COR-L47 (cell line): ENCODE measurements around the gene DET1.
"Not testable (repeated sequence)": the region's sequence is repeated elsewhere in the genome, so short reads cannot be mapped to it uniquely, and the experiment has no call there.

Source experiments
- DNase-seq: peaks from one replicate; lab custom pipeline; 2025; lab: John Stamatoyannopoulos, UW

The DET1 gene

DNA sequence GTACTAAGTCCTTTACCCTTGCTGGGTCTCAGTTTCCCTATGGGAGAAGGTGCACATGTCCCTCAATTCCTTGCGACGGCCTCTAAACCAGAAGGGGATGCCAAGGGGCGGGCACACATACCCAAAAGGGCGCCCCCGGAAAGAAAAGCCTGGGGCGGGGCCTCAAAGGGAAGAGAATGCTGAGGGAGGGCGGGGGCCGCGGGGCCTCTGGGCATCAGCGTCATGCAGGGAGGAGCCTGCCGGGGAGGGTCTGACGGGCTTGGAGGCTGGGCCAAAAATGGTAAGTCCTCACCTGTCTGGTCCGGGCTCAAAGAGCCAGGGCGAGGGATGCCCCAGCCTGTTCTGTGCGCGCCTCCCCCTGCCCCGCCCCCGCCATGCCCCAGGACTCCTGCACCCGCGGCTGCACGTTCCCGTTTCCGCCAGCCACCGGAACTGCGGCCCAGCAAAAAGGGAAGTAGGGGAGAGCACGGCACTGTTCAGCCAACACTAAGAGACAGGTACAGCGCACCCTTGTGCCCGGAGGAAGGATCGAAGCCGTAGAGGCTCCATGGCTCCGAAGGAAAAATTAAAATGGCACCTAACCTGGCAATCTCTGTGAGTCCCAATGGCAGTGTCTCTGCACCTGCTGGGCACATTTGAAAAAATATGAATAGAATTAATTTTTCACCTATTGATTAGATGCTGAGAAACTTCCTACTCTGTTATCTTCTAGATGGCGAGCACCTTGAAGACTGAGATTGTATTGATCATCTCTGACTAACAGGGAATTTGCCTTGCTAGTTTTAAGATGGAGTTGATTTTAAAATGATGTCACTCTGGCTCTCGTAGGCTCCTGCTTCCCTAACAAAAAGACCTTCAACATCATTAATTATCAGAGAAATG, at the start of gene DET1:
DET1 (minus strand) TSS at position 434 of the 882 bp plus-strand sequence. CDS start 14,976 bp downstream, outside the sequence.
- peak; percentile 97 for DNase-seq

DNA sequence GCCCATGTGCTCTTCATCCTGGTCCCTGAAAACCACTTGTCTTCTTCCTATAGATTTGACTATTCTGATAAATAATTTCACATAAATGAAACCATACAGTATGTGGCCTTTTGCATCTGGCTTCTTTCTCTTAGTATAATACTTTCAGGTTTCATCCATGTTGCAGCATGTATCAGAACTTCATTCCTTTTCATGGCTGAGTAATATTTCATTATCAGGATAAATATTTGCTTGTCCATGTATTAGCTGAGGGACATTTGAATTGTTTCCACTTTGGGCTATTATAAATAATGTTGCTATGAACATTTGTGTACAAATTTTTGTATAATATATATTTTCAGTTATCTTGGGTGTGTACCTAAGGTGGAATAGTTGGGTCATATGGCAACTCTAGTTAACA, 44.9 kb upstream of the DET1 start:
- no peak for DNase-seq

DNA sequence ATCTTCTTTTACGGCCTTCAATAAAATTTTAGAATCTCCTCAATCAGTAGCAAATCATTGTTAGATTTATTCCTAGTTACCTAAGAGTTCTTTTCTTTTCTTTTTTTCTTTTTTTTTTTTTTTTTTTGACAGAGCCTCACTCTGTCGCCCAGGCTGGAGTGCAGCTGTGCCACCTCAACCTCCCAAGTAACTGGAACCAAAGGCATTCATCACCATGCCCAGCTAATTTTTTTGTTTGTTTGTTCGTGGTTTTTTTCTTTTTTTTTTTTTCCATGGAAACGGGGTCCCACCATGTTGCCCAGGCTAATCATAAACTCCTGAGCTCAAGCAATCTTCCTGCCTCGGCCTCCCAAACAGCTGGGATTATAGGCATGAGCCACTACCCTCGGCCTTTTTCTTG, 44.3 kb upstream of the DET1 start:
- DNase-seq = no peak

DNA sequence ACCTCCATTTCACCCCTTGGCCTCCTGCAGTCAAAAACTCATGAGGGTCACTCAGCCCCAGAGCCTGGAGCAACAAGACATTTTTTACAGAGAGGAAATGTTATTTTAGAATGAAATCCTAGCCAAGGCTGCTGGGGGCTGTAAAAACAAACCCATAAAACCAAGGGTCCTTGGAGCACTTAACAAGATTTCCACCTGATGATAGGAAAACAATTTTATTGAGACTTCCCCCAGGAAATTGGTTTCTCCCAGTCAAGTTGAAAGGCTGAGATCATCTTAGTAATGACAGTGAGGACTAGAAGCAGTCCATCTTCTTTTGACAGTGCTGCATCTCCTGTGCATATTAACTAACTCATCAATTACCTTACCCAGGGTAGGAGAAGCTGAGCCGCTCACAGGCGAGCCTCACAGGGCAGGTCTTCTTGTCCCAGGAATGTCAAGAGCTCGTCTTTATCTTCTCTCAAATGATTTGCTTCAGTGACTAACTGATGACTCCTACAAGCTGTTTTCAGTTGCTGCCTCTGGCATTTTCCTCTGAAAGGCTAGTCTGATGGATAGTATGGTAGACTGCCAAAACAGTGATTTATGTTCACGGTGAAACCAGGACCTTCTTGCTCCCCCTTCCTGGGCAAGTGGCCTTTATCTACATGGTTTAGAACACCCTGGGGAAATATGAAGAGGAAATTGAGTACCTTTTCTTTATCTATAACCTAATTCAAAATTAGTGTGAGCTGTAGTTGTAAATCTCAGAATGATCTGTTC, 40.1 kb upstream of the DET1 start:
- DNase-seq = no peak

DNA sequence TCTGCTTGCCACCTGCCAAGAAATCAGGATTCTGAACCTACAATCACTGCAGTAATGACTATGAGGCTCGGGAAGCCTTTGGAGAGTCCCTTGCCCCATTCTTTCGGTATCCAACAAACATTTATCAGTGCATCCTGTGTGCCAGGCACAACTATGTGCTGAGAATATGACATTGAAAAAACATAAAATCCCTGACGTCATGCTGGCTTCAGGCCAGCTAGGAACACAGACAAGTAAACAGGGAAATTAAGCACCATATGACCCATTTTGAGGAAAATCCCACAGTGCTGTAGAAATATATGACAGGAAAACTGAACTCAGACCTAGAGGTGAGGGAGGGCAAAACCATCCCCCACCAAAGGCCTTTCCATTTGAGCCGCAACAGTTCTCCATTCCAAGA, 34.1 kb upstream of the DET1 start:
- no peak for DNase-seq

DNA sequence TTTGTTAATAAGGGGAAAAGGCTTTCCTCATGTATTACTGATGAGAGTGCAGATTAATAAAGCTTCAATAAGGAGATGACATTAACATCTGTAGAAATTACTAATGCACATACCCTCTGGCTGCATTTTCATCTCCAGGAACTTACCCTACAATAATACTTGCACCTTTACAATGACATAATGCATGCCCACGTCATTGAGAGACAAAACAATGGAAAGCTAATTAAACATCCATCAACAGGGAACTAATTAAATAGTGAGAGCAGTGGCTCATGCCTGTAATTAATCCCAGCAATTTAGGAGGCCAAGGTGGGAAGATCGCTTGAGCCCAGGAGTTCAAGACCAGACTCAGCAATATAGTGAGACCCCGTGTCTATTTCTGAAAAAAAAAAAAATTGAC, 32.8 kb upstream of the DET1 start:
- DNase-seq = no peak

DNA sequence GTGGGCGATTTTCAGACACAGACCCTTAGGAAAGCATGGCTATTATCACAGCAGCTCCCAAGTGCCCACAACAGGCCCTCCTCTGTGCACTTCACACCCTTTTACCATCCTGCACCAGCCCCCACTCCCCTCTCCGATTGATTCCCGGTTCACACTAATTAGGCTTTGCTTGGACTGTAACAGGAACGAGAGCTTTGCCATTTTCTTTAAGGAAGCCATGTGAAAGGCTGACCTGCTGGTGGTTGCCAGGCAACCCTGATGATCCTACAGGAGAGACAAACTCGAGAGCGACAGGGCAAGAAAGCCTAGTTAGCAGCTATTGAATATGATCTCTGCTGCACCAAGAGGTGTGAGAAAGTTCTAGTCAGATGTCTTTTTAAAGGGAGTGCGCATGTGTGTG, 28.2 kb upstream of the DET1 start:
- DNase-seq = peak; percentile 11

DNA sequence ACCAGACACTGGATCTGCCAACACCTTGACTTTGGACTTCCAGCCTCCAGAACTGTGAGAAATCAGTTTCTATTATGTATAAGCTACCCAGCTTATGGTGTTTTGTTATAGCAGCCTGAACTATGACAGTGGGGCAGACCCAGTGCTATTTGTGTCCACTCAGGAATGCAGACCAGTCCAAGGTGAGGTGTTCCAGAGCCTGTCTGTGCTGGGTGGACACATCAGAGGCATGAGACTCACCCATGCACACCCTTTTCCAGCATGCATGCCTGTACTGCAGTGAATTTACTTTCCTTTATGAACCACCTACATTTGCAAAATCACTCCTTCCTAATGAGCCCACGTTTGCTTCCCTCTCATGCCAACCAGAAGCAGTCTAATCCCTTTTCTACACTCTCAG, 27.6 kb upstream of the DET1 start:
- DNase-seq = no peak

DNA sequence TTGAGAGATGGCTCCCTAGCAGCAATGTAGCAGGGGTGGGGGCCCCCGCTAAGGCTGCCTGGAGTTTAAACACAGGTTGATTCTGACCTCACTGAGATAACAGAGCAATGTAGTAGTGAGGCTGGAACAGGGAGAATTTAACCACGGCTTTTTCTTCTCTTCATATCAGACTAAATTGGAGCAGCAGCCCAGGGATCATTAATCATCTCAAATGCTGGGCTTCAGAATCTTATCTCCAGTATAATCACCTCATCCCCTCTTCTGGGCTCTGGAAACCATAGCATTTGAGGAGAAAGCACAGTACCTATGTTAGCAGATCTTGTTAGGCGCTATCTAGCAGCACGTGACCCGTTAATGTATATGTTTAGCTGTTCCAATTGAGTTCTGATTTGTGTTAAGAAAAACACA, 25.4 kb upstream of the DET1 start:
- no peak for DNase-seq

DNA sequence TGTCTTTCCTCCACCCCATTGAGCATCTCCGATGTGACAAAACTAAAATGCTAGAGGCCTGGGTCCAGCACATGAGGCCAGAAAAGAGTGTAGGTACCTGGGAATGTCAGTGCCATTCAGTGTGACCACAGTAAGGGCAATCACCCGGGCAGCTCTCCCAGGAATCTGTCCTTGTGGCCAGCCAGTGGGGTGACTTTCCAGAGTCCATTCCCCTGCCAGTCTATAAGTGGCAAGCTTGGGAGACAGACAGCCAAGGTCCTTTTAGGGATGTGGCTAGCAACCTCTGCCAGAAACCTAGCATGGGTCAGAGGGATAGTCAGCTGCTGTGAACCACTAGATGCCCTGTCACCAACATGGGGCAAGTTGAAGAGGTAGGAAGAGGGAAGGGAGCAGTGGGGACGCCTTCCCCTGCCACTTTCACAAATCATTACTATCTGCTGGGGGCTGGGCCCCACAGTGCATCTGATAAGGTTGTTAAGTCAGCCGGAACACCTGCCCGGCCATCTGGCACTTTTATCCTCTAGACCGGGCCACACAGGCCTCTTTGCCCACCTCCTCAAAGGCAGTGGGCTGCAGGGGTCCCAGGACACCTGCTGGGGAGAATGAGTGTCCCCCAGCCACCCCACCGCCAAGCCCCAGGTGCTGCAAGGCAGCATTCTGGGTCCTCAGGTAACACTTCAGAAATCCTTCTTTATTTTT, 24.8 kb upstream of the DET1 start:
- no peak for DNase-seq

DNA sequence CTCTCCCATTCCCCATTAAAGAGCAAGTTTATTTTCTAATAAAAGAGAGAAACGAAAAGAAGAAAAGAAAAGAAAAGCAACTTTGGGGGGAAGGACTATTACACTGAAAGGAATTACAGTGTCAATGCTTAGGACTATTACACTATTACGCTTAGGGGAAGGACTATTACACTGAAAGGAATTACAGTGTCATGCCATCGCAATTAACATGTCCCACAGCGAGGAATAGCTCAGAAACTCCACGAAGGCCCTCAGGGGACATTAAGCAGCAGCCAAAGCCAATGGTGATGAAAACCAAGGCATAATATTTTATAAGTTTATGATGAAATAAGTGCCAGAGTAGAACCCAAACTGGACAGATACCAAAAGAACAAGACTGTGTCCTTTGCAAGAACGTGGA, 22.1 kb upstream of the DET1 start:
- DNase-seq = no peak

DNA sequence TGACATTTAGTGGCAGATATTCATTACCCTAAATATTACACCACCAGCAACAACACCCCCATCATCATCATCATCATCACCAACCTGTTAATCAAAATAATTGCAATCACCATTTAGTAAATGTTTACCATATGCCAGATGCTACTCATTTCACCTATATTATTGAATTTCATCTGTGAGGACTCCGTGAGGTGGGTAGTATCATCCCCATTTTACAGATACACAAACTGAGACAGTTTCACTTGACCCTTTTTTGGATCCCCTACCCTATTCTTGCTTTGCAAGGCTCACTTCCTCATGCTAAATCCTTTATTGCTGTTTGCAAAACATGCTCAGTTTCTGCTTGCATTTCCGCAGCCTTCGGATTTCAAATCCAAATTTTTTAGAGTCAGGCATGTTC, 18.3 kb upstream of the DET1 start:
- no peak for DNase-seq

DNA sequence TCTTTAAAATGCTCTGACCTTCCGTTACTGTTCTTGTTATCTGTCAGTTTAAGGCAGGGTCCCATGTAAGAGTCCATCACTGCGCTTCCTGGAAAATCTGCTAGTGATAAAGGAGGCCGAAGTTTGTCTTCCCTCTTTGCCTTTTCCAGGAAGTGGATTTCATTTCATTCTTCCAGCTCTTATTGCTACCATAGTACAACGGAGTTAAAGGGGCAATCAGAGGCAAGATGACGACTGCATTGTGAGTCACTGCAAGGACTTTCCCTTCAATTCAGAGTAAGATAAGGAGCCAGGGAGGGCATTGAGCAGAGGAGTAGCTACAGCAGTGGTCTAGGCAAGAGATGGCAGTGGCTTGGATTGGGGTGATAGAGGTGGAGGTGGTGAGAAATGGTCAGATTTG, 17.2 kb upstream of the DET1 start:
- DNase-seq = no peak

DNA sequence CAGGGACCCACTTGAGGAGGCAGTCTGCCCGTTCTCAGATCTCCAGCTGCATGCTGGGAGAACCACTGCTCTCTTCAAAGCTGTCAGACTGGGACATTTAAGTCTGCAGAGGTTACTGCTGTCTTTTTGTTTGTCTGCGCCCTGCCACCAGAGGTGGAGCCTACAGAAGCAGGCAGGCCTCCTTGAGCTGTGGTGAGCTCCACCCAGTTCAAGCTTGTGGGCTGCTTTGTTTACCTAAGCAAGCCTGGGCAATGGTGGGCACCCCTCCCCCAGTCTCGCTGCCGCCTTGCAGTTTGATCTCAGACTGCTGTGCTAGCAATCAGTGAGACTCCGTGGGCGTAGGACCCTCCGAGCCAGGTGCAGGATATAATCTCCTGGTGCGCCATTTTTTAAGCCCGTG, 13.1 kb upstream of the DET1 start:
- DNase-seq = not testable (repeated sequence)

DNA sequence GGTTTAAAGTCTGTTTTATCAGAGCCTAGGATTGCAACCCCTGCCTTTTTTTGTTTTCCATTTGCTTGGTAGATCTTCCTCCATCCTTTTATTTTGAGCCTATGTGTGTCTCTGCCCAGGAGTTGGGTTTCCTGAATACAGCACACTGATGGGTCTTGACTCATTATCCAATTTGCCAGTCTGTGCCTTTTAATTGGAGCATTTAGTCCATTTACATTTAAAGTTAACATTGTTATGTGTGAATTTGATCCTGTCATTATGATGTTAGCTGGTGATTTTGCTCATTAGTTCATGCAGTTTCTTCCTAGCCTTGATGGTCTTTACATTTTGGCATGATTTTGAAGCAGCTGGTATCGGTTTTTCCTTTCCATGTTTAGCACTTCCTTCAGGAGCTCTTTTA, 11.5 kb upstream of the DET1 start:
- DNase-seq = not testable (repeated sequence)

DNA sequence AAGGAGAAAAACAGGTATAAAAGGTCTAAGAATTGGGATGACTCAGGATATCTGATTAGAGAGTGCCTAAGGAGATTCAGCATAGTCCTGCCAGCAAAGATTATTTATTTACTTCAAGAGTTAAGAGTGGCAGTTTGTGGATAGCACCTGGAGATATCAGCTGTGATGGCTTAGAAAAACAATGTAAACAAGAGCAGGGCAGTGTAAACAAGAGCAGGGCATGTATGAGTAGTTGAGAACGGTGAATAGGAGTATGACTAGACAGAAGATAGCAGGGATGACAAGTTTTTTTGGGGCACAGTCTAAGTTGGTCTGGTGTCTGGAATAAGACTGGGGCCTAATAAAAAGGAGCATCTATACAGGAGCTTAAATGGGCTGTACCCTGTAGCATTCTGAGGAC, 1.5 kb upstream of the DET1 start:
- DNase-seq = not testable (repeated sequence)

DNA sequence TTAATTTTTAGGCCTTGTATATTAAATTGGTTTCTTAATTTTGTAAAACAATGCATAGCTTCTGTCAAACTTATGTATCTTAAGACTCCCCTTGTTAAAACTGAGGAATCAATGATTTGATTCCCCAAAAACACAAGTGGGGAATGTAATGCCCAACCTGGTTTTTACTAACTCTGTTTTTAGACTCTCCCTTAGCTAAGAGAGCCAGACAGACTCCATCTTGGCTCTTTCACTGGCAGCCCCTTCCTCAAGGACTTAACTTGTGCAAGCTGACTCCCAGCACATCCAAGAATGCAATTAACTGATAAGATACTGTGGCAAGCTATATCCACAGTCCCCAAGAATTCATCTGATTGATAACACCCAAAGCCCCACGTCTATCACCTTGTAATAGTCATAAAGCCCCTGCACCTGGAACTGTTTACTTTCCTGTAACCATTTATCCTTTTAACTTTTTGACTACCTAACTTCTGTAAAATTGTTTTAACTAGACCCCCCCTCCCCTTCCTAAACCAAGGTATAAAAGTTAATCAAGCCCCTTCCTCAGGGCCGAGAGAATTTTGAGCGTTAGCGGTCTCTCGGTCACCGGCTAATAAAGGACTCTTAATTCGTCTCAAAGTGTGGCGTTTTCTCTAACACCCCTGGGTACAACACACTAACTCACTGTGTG, 768 bp downstream of the DET1 start:
- DNase-seq = not testable (repeated sequence)

DNA sequence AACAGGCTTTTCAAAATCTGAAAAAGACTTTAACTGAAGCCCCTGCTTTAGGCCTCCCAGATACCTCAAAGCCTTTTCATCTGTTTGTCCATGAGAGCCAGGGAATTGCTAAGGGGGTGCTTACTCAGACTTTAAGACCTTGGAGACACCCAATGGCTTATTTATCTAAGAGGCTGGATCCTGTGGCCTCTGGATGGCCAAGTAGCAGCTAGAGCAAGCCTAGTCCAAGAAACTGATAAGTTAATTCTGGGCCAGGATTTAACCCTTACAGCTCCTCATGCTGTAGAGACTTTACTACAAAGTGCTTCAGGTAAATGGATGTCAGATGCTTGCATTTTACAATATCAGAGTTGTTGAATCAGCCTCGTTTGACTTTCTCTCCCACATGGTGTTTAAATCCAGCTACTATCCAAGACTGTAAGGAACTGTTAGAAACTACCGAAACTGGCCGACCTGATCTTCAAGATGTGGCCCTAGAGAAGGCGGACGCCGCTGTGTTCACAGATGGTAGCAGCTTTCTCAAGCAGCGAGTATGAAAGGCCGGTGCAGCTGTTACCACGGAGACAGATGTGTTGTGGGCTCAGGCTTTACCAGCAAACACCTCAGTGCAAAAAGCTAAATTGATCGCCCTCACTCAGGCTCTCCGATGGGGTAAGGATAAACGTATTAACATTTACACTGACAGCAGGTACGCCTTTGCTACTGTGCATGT, 3.3 kb downstream of the DET1 start:
- DNase-seq = no peak

DNA sequence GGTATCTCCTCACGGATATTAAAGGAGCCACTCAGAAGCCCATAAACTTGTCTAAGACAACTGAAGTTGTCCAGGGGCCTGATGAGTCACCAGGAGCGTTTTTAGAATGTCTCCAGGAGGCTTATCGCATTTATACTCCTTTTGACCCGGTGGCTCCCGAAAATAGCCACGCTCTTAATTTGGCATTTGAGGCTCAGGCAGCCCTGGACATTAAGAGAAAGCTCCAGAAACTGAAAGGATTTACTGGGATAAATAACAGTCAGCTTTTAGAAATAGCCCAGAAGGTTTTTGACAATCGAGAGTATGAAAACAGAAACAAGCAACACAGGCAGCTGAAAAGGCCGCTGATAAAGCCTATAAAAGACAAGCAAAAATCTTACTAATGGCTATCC, 4.1 kb downstream of the DET1 start:
- no peak for DNase-seq

DNA sequence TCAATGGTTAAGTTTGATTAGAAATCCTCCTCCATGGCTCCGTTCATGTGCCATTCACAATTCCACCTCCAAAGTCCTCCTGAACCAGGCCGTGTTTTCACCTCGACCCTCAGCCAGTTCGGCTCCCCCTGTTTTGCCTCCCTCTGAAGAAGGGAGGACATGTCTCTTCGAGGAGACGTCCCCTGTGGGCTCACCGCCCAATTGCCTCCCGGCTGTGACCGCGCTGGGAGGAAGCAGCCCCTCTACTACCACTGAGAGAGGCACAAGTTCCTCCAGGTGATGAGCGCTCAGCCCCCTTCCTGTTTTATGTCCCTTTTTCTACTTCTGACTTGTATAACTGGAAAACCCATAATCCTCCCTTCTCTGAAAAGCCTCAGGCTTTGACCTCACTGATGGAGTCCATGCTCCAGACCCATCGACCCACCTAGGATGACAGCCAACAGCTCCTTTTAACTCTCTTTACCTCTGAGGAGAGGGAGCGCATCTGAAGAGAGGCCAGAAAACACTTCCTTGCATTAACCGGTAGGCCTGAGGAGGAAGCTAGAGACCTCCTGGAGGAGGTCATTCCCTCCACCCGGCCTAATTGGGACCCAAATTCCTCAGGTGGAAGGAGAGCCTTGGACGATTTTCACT, 4.7 kb downstream of the DET1 start:
- DNase-seq = no peak

DNA sequence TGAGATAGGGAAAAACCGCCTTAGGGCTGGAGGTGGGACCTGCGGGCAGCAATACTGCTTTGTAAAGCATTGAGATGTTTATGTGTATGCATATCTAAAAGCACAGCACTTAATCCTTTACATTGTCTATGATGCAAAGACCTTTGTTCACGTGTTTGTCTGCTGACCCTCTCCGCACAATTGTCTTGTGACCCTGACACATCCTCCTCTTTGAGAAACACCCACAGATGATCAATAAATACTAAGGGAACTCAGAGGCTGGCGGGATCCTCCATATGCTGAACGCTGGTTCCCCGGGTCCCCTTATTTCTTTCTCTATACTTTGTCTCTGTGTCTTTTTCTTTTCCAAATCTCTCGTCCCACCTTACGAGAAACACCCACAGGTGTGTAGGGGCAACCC, 5.4 kb downstream of the DET1 start:
- DNase-seq = not testable (repeated sequence)
